HG02884 (cell line): ENCODE data around the gene MPRIP.

Experiments used
- ATAC-seq: cut with Tn5 transposase; IDR thresholded peaks from one replicate; pipeline ENCODE4 v1.9.1; 2021; ENCODE audit warnings: mild to moderate bottlenecking, moderate library complexity; ENCODE audit not compliant: unreplicated experiment

The MPRIP gene

DNA sequence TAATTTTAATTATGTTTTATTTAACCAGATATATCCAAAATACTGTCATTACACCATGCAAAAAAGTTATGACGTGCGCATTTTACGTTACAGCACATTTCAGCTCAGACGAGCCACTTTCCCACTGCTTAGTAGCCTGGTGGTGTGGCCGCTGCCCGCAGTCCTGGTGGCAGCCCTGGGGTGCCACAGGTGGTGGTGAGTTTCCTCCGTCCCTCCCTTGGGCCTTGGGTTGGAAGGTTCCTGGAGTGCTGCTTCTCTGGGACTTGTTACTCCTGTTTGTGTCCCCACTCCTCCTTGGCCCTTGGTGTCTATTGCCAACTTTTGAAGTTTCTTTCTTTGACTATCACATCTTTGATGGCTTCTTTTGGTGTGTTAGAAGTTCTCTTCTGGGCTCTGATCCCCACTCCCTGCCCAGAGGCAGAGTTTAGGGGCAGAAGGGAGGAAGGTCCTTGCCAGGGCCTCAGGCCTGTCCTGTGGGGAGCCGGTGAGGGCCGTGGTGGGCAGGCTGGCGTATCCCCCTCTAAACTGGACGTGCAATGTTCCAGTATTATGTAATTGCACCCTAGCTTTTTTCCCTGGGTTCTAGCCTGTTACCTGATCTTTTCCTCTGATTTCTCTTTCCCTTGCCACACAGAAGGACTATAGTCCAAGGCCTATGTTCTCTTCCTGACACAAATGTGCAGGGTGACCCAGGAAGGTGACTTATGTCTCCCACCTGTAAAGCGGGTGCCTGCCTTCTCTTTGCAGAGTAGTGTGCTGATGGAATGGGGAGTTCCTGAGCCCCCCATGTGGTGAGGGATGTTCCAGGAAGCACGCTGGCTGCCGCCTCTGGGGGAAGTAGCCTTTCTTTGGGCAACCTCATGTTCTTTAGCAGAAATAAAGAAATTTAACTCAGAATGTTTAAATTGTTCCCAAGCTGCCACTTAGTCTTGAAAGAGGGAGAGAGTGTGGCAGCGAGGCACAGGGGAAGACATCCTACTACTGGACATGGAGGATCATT lies 8.4 kb downstream of the MPRIP start:
- ATAC-seq = no peak

DNA sequence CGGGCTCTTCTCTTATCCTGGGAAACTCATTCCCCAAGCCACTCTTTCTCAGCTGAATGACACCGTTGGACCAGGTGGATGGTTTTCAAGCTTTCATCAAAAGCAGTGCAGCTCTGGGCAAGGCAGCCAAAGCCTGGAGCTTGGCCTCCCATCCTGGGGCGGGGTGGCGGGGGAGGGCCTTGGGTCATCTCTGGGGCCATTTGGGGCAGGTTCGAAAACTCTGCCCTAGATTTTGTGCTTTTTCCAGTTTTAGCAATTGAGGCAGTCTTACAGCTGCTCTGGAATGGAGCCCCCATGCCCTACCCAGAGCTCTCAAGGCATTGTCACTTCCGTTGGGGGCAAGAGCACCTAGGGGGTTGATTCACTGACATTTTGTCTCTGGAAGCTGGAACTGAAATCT lies 9.1 kb downstream of the MPRIP start:
- ATAC-seq = no peak

DNA sequence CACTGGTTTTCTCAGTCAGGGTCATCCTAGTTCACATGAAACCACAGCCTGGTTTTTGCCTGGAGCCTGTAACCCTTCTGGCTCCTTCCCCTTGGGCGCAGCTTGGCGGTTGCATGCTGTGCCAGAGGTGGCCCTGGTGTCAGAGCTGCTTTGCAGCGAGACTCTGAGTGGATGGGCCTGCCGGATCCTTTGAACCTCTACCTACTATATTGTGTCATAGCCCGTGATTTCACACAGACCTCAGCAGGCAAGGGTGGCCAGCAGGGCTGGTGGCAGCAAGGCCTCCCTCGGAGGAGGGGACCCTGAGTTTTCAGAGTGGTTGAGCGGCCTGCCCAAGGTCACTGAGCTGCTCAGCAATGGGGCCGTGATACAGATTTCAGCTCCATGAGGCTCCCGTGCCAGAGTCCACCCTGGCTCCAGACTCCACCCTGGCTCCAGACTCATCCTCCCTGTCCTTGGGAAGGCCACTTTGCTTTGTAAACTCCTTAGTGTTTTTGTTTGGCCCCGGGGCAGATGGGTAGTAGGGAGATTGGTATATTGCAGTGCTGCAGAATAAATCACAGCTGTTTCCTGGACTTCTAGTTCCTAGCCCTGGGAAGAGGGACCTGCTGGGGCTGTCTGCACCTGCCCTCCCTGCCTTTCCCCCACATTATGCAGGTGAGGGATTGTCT lies 9.7 kb downstream of the MPRIP start:
- no peak for ATAC-seq

DNA sequence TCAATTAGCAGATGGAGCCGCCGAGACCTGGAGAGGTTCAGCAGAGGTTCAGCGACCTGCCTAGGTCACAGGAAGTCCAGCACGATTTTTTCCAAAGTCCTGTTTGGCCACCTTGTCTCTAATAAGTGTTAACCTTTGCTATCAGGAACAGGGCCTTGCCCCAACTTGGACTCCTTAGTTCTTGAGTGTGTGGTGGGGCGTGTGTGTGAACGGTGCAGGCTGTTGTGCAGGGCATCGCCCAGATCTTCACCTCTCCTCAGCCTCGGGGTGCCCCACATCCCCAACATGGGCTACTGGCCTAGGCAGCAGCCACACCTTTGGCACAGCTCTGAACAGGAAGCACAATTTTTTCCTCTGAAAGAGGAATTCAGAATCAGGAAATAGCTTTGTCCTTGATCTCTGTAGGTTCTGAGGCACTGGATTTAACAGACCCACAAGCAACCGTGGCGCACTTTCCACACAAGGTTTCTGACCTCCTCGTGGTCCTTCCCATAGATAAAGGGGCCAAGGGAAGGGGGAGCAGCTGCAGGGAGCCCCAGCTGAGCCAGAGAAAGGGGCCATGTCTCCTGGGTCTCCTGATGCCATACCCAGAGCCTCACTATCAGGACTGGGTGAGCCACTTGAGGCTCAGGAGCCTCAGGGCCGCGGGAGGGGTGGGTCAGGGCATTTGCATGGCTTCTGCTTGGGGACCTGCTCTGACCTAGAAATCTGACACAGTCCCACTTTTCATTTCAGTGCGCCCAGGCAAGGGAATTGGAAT lies 10.4 kb downstream of the MPRIP start:
- ATAC-seq = no peak

DNA sequence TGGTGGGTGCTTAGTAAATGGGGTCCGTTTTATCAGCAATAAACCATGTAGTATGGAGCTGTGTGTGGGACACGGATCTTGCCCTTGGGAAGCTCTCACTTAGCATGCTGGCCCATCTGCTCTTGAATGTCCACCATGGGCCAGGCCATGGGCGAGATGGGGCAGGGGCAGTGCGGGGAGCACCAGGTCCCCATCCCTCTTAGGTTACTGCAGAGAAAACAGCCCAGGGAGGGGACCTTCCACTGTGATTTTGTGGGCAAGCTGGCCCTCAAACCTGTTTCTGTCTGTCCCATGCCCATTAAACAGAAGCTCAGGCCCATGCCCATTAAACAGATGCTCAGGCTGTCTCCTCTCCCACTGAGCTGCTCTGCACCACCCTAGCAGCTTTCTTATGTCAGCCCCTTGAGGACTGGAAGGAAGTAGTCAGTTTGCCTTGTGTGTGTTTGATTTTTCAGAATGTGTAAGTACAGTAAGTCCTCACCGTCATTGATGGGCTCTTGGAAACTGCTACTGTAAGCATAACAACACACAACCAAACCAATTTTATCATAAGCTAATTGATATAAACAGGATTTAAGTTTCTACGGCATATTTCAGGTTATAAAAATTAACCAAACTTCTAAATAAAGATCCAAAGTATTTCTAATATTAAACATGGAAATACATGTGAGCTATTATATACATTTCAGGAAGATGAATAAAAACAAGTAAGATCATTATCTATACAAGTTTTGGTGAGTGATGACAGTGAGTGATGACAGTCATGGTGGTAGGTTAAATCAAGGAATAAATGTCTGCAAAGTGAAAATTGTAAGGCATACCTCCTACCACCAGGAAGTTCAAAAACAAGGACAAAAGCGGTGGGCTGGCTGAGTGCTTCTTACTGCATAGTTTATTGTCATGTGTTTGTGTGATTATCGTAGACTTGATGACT lies 11.5 kb downstream of the MPRIP start:
- no peak for ATAC-seq

DNA sequence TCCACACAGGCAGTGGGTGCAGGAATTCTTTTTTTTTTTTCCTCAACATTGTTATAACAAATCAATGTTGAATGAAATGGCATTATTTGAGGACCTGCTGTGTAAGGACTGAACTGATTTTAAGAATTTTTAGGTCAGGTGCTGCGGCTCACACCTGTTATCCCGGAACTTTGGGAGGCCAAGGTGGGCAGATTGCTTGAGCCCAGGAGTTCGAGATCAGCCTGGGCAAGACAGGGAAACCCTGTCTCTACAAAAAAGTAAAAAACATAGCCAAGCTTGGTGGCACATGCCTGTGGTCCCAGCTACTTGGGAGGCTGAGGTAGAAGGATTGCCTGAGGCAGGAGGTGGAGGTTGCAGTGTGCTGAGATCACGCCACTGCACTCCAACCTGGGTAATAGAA lies 12.4 kb downstream of the MPRIP start:
- ATAC-seq = no peak

DNA sequence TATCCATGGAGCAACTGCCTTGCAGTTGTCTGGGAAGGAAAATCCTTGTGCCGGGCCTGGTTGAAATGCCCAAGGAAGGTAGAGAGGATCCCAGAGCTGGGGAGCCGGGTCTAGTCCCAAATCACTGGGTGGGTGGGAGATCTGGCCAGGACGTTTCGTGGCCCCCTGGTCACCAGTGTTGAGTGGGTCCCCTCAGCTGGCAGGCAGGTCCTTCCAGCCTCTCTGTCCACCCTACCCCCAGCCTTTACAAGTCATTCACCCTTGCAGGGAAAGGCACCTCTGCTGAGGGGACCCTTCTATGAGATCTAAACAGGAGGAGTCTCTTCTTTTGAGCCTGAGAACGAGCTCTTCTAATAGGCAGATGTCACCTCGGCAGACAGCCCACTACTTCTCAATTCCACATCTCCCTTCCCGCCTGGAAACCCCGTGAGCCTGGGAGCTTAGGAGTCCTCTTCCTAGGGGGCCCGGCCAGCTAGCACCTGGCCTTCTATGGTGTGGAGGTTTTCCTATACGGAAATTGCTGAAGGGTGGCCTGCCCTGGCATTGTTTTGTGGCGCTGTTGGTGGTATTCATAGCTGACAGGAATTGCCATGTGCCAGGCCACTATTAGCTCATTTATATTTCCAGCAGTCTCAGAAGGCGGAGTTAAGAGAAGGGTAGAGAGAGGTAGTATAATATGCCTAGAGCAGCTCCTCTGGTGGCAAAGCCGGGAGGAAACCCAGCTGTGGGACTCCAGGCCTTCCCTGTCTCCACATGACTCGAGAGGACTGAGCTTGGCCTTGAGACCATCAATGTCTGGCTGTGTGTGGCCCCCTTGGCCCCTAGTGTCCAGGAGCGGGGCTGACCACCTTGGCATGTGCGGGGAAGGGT lies 13.3 kb downstream of the MPRIP start:
- no peak for ATAC-seq

DNA sequence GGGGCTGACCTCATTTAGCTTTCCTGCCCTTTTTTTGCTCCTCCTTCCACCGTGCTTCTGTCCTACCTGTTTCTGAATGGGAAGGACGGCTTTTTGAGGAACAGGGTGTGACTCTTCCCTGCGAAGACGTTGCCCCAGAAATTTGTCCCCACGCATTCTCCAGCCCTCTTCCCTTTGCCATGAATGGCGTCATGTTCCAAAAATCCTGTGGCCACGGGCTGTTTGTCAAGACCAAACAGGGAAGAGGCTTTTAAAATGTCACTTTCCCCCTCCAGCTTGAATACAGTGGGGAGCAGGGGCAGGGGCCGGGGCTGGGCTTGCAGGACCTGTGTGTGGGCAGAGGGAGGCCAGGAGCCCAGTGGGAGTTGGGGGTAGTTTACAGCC lies 13.9 kb downstream of the MPRIP start:
- no peak for ATAC-seq

DNA sequence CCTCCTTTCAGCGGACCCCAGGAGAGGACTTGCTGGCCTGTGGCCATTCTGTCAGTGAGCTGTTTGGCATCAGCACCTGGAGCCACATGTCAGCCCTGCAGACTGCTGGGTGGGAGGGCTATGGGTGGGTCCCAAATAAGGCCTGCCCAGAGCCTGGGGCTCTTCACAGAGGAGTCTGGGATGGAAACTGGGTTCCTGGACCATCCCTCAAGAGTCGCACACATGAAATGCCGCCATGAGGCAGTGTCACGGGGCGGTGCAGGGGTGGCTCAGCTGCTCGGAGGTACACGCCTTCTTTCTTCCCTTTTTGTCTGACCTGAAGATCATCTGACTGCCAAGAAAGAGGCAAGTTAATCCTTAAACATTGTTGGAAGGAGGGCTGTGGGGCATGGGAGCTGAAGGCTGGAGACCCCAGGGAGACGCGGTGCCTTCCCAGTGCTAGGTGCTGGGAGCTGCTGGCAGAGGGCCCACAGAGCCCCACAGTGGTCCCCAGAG lies 14.8 kb downstream of the MPRIP start:
- ATAC-seq = no peak

DNA sequence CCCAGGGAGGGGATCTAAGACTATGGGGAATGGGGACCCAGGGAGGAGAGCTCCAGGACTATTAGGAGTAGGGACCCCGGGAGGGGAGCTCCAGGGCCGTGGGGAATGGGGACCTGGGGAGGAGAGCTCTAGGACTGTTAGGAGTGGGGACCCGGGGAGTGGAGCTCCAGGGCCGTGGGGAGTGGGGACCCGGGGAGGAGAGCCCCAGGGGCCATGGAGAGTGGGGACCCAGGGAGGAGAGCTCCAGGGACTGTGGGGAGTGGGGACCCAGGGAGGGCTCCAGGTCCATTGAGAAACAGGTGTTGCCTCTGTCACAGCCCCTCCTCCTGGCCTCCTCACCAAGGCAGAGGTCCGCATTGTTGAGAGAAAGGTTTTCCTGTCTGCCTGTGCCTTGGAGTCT lies 16.0 kb downstream of the MPRIP start:
- no peak for ATAC-seq

DNA sequence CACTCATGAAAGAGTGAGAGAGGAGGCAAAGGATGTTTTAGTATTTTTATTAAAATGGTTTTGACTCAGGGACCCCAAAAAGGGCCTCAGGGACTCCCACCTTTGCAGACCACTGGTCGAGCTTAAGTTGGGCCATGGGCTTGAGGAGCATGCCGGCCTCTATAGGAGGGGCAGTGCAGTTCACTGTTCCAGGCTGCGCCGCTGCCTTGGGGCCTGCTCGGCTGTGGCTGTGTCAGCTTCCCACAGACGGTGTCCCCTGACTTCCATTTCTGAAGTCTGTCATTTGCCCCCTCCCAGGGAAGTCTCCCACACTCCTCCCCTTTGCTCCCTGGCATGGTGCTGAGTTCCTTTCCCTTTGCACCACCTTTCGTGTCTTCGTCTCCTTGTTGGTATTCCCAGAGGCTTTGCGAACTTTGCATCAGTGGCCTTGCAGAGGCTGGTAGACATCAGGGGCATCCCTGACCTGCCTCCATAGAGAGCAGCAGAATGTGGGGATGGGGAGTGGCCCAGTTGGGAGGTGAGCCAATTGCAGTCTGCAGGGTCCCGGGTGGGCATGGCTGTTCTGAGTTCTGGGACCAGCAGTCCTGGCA lies 17.1 kb downstream of the MPRIP start:
- no peak for ATAC-seq

DNA sequence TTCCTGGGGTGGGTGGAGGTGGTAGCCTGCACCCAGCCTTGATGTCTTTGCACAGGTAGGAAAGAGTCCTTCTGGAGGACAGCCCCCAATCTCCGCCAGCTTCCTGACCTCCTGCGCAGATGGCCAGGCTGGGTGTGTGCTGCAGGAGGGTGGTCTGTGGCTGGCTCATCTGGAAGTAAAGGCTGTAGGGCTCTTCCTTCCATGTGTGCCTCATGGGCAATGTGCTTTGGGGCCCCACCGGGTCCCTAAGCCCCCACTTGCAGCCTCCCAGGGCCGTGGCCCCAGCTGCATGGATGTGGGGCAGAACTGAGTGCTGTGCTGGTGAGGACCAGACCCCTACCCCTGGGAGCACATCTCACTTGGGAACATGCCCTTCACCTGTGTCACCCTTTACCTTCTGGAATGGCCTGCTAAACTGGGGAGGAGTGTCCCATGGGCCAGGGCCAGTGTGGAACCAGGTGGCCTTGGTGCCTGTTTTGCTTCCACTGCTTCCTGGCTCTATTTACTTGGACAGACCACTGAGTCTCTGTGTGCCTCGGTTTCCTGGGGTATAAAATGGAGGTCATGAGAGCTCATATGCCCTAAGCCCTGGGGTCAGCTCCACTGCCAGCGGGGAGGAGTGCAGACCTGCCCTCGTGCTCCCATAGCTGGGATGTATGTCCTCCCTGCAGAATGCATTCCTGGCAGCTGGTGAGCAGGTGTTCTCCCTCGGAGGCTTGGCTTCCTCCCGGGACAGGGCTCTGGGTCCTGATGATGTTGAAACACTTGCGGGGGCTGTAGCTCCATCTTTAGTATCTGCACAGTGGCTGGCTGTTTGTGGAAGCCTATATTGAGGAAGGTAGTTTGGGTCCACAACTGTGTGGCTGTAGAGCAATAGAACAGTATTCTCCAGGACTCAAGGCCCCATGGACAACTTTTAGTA lies 18.0 kb downstream of the MPRIP start:
- ATAC-seq = no peak

DNA sequence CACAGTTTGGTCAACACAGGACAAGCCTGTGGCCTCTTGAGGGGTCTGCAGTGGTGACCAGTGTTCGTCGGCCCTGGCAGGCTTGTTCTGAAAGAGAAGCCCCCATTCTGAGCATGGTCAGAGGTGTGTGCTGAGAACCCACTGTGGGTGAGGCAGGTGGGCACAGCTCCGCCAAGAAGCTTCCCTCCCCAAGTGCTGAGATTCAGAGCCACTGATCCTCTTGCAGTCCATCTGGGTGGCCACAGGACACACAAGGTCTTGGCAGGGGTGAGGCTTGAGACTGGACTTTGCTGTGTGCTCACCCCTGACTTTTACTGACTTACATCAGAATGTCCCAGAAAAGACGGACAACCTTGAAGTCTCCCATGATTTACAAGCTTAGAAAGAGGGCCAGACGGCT lies 18.7 kb downstream of the MPRIP start:
- ATAC-seq = no peak

DNA sequence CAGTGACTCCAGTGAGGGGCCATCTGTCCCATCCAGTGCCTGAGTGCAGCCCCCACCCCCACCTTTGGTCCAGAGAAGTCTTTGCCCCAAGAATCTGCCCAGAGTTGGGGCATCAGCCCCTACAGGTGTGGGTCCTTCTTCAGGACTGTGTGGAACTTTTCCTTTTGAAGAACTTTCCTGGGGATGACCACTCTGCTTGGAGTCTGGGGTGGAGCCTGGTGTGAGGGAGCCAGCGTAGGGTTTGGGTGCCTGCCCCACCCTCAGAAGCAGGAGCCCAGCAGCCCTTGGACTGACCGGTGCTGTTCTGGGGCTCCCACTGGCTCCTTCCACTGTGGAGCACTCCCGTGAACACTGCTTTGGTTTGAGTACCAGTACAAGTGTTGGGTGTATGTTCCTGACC lies 19.3 kb downstream of the MPRIP start:
- ATAC-seq = no peak

DNA sequence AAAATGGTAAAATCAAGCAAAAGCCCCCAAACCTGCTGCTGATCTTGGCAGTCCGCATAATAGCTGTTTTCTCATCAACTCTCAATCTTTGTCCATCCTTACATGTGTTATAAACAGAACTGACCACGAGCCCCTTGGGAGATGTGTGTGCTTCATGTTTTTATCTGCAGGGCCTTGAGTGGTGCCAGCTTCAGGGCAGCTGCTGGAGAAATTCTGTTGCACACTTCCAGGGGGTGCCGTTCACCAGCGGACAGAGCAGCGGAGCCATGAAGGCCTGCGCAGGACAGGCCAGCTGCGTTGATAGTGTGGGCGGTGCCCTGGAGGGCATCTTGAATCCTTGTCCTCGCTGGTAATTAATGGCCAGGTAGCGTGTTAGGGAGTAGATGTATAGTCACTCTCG lies 20.1 kb downstream of the MPRIP start:
- no peak for ATAC-seq

DNA sequence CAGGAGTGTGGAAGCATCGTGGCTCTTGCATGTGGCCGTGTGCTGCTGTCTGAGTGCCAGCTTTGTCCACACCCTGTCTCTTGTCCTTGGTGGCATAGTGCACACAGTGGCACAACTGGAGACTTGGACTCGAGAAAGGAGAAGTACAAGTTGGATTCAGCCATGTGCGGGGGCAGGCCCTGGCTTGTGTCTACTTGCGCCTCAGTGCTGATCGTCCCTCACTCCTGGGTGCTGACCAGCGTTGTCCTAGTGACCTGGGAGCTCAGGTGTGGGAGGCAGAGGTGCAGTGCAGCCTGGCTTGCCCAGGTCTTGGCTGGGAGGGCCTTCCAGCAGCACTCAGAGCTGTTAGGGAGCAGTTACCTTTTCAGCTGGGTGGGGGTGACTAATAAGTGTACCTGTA lies 20.6 kb downstream of the MPRIP start:
- ATAC-seq = no peak

DNA sequence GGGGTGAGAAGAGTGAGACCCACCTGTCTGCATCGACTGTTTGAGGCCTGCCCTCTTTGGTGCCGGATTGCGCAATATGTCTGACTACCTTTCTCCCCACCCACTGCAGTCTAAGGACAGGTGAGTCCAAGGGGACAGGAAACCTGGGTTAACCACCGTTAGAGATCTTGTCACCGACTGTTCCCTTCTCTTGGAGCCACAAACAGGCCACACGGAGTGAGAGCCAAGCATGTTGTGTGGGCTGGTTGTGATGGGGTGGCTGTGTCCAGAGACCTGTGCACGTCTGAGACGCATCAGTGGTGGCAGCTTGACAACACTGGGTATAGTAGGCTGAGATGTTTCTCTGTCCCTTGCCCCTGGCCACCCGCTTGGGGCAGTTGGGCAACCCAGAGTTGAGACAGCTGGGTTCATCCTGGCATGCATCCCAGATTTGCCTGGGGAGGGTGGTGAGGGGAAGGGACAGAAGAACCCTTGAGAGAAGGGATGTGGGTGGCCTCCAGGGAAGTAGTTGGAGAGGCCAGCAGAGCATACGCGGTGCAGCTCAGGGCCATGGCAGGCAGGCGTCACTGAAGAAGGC lies 21.4 kb downstream of the MPRIP start:
- no peak for ATAC-seq

DNA sequence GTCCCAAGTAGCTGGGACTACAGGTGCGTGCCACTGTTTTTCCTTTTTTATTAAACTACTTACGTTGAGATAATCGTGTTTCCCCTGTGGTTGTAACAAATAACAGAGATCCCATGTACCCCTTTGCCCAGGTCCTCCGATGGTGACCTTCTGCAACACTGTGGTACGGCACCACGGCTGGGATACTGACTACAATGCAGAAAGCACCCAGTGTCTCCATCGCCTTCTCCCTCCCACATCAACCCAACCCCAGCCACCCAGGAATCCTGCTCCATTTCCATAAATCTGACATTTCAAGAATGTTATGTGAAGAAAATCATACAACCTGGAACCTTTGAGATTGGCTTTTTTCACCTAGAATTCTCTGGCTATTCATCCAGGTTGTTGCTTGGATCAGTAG lies 22.1 kb downstream of the MPRIP start:
- no peak for ATAC-seq
